ENCODE data around the gene IQSEC2.

DNA sequence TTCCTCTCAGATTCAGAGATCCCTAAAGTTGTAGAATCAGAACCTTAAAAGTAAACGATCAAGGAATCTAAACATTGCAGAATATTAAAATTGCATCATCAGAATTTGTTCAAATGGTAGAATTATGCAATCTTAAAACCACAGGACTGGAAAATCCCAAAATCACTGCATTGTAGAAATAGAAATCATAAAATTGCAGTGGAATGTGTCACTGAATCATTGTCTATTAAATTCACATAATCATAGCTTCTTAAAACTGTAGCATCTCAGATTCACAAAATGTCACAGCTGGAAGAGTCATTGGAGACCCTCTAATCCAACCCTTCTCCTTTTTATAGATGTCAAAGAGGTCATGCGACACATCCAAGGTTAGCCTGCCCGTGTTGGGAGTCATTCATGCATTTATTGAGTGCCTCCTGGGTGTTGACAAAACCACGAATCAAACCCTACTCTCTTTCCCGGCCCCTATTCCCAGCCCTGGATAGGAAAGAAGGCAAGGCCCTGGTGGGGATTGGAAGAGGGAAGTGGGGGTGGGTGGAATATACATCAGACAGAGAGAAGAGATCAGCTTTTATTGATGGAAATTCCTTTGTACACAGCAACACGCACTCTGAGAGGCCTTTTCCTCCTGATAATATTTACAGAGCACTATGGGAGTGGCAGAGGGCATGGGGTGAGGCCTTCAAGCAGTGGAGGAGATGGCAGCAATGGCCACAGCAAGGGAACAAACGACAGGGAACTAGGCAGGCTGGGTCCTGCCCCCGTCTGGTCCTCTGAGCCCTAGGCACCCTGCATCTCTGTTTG, 15.4 kb downstream of the IQSEC2 start:
- TF ChIP-seq POLR2A (IDR thresholded peaks at IDR 0.05; ENCODE audit: low read depth, low read length), result no peak
- TF ChIP-seq TAF1 (IDR thresholded peaks at IDR 0.05; ENCODE audit: borderline replicate concordance, low read depth, low read length), result no peak
- no peak for TF ChIP-seq POLR2AphosphoS5 (IDR thresholded peaks at IDR 0.05; ENCODE audit: low read depth, low read length)

All from GM12892 (cell line).